Measurements from ENCODE around the gene UQCC5. TPM values are rescaled to one million over a fixed set of nuclear protein-coding genes. Genes with fewer than 3 reads are reported as not detected.

UQCC5 gene, protein sequence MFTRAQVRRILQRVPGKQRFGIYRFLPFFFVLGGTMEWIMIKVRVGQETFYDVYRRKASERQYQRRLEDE
- 6.6 and 11.0 TPM in 2 replicates for total RNA-seq (2014; rRNA removed; shearing (Covaris generic))
- 12.8 and 107 TPM in 2 replicates for polyA plus RNA-seq (2015; cell fraction: cytosol; rRNA removed)
- 6.6 and 8.3 TPM in 2 replicates for polyA plus RNA-seq (2015; cell fraction: nucleus; rRNA removed)

GRCh38 chr3:52536369-52537164 is at the start of gene UQCC5:
Gene UQCC5 (plus strand): TSS chr3:52536605. CDS start chr3:52536756, 151 bp downstream.
- peak; percentile 98 for DNase-seq (ENCODE audit: low read depth, low spot score)
- in situ Hi-C loops (cut with HindIII; ENCODE audit: low pct_unique_long_range_greater_than_20kb, low sequenced_read_pairs): no loop called here

- in situ Hi-C loops (cut with HindIII; ENCODE audit: low pct_unique_long_range_greater_than_20kb, low sequenced_read_pairs): no loop called here
Observed at GRCh38 chr3:52487050-52487787, 49.2 kb upstream of the UQCC5 start.

GRCh38 chr3:52487788-52488691 is 48.4 kb upstream of the UQCC5 start:
- DNase-seq (ENCODE audit: low read depth, low spot score): no peak
- in situ Hi-C loops (cut with HindIII; ENCODE audit: low pct_unique_long_range_greater_than_20kb, low sequenced_read_pairs): no loop called here

More at GRCh38 chr3:52487050-52487787, 49.2 kb upstream of the UQCC5 start:
- no peak for DNase-seq (ENCODE audit: low read depth, low spot score)

GRCh38 chr3:52488746-52489145 is 47.7 kb upstream of the UQCC5 start:
- no peak for DNase-seq (ENCODE audit: low read depth, low spot score)
- in situ Hi-C loops (cut with HindIII; ENCODE audit: low pct_unique_long_range_greater_than_20kb, low sequenced_read_pairs): no loop called here

GRCh38 chr3:52489453-52489852 is 47.0 kb upstream of the UQCC5 start:
- no peak for DNase-seq (ENCODE audit: low read depth, low spot score)
- in situ Hi-C loops (cut with HindIII; ENCODE audit: low pct_unique_long_range_greater_than_20kb, low sequenced_read_pairs): no loop called here

GRCh38 chr3:52490035-52490938 is 46.1 kb upstream of the UQCC5 start:
- in situ Hi-C loops (cut with HindIII; ENCODE audit: low pct_unique_long_range_greater_than_20kb, low sequenced_read_pairs): no loop called here
- DNase-seq (ENCODE audit: low read depth, low spot score): no peak

- no peak for DNase-seq (ENCODE audit: low read depth, low spot score)
Observed at GRCh38 chr3:52490939-52491526, 45.4 kb upstream of the UQCC5 start.

GRCh38 chr3:52492059-52492458 is 44.3 kb upstream of the UQCC5 start:
- in situ Hi-C loops (cut with HindIII; ENCODE audit: low pct_unique_long_range_greater_than_20kb, low sequenced_read_pairs): no loop called here
- DNase-seq (ENCODE audit: low read depth, low spot score): no peak

More at GRCh38 chr3:52490939-52491526, 45.4 kb upstream of the UQCC5 start:
- in situ Hi-C loops (cut with HindIII; ENCODE audit: low pct_unique_long_range_greater_than_20kb, low sequenced_read_pairs): no loop called here

- in situ Hi-C loops (cut with HindIII; ENCODE audit: low pct_unique_long_range_greater_than_20kb, low sequenced_read_pairs): no loop called here
- DNase-seq (ENCODE audit: low read depth, low spot score): no peak
Observed at GRCh38 chr3:52493232-52494017, 43.0 kb upstream of the UQCC5 start.

DNA sequence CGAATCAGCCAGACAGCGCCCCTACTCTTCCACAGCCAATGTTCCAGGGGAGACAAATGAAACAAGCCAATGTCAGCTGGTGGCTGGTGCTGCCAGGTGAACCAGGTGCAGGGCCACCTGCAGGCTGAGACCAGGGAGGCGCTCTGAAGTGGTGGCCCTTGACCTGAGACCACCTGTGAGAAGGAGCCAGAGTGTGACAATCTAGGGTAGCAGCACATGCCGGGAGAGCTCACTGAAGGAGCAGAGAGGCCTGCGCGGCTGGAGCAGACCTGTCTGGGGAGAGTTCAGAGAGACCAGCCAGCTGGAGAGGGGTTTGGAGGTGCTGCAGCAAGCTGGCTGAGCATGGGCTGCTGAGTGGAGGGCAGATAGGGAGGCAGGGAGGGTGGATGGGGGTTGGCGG is 42.0 kb upstream of the UQCC5 start:
- DNase-seq (ENCODE audit: low read depth, low spot score): no peak
- in situ Hi-C loops (cut with HindIII; ENCODE audit: low pct_unique_long_range_greater_than_20kb, low sequenced_read_pairs): no loop called here

- in situ Hi-C loops (cut with HindIII; ENCODE audit: low pct_unique_long_range_greater_than_20kb, low sequenced_read_pairs): no loop called here
- no peak for DNase-seq (ENCODE audit: low read depth, low spot score)
Observed at GRCh38 chr3:52494886-52495495, 41.4 kb upstream of the UQCC5 start, which contains the start of gene STAB1. Gene STAB1 (plus strand): TSS chr3:52495338. CDS start chr3:52495414, 76 bp downstream.

DNA sequence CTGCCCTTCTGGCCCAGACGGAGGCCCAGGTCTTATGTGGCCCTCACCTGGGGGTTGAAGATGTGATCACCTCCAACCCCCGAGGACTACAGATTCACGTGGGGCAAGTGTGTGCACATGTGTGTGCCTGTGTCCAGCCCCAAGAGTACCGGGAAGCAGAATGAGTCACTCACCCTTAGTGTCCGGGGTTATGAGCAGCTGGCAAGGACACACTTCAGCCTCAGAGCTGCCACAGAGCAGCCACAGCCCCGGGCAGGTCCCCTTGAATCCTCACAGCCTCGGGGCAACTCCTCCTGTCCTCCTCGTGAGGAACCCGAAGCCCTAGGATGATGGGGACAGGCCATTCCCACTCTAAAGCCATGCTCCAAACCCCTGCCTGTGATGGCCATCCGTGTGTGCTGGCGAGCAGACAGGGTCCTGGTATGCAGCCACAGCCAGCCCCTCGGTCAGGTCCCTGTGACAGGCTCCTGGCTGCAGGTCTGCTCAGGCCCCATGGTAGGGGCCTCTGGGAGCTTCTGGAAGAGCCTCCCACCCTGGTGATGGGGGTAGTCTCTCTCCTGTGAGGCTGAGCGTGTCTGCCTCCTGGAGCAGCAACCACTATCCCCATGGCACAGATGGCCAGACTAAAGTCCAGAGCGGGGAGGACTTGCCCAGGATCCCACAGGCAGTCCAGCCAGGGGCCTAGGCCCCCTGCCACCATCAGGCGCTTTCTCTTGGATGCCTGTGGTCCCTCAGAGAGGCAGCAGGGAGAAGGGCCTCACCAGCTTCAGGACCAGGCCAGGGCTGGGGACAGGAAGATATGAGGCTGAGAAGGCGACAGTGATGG is 40.4 kb upstream of the UQCC5 start:
- in situ Hi-C loops (cut with HindIII; ENCODE audit: low pct_unique_long_range_greater_than_20kb, low sequenced_read_pairs): no loop called here
- no peak for DNase-seq (ENCODE audit: low read depth, low spot score)

- DNase-seq (ENCODE audit: low read depth, low spot score): no peak
- in situ Hi-C loops (cut with HindIII; ENCODE audit: low pct_unique_long_range_greater_than_20kb, low sequenced_read_pairs): no loop called here
Observed at GRCh38 chr3:52498137-52499054, 38.0 kb upstream of the UQCC5 start.

Data from SK-MEL-5 (cell line).